ENCODE data around the gene CFL1.

- TF ChIP-seq POLR2AphosphoS5 (IDR thresholded peaks at IDR 0.05) (no peak), CTCF (IDR thresholded peaks at IDR 0.05) (no peak), POLR2A (IDR thresholded peaks at IDR 0.05) (no peak)
Observed at GRCh38 chr11:65885231-65885630, 27.3 kb upstream of the CFL1 start.
